Panc1 (cell line): ENCODE data around the gene GSG1. TPM values are rescaled to one million over a fixed set of nuclear protein-coding genes. Genes with fewer than 3 reads are reported as not detected.

Experiments used
- ATAC-seq: fragments of 200-7000 bp; cut with Tn5 transposase; 2 replicates; pipeline ENCODE4 v1.9.1; 2020; ENCODE audit warnings: mild to moderate bottlenecking, moderate library complexity
- BruUV-seq: library from RNA; stranded (reverse); fragments of 400-500 nt; replicated peaks from 2 replicates; lab custom pipeline; 2021; lab: Mats Ljungman, UMichigan
- CTCF ChIA-PET: fragments of 300-600 bp; sonication (Branson Sonifier 250); formaldehyde crosslinking; loops from one replicate; lab custom pipeline; 2022; ENCODE audit warnings: antibody characterized with exemption; lab: Charles Lee
- POLR2A ChIA-PET: fragments of 300-600 bp; sonication (Branson Sonifier 250); formaldehyde crosslinking; loops from one replicate; lab custom pipeline; 2022; ENCODE audit warnings: antibody characterized with exemption; lab: Charles Lee
- DNase-seq: peaks from one replicate; pipeline ENCODE4 v3.0.0-alpha.2; 2010; ENCODE audit warnings: low read depth, low spot score
- H3K27ac ChIP-seq: 2 replicates; pipeline ENCODE4 v1.5.1; 2011; ENCODE audit warnings: mild to moderate bottlenecking, low read length, inconsistent platforms
- H3K27me3 ChIP-seq: fragments of 200-500 bp; sonication (Bioruptor generic); 2 replicates; pipeline ENCODE4 v1.6.0; 2014; ENCODE audit warnings: low read length, inconsistent platforms; ENCODE audit not compliant: control insufficient read depth, insufficient read depth
- H3K36me3 ChIP-seq: fragments of 200-500 bp; sonication (Bioruptor generic); 2 replicates; pipeline ENCODE4 v1.5.1; 2014; ENCODE audit warnings: inconsistent platforms, mild to moderate bottlenecking, low read length, moderate library complexity; ENCODE audit not compliant: control insufficient read depth, insufficient read depth
- H3K4me1 ChIP-seq: 2 replicates; pipeline ENCODE4 v1.5.1; 2011; ENCODE audit warnings: inconsistent platforms, mild to moderate bottlenecking, low read length, moderate library complexity; ENCODE audit not compliant: control insufficient read depth, insufficient read depth
- H3K4me3 ChIP-seq, 2 experiments: 2 replicates each; pipeline ENCODE4 v1.5.1; 2011 to 2012; ENCODE audit warnings: low read depth in 2 of 2, low read length in 2 of 2, mild to moderate bottlenecking in 2 of 2, inconsistent platforms in 1 of 2, moderate library complexity in 1 of 2
- H3K9me3 ChIP-seq: fragments of 200-500 bp; sonication (Bioruptor generic); 2 replicates; pipeline ENCODE4 v1.5.1; 2014; ENCODE audit warnings: low read depth, mild to moderate bottlenecking, inconsistent platforms, low read length, moderate library complexity; ENCODE audit not compliant: control insufficient read depth, insufficient read depth
- CTCF ChIP-seq: fragments of 450-650 bp; IDR thresholded peaks from 2 replicates; pipeline ENCODE4 v1.5.1; 2017; ENCODE audit warnings: mild to moderate bottlenecking
- POLR2AphosphoS5 ChIP-seq: IDR thresholded peaks from 2 replicates; pipeline ENCODE4 v1.6.1; 2012; ENCODE audit warnings: mild to moderate bottlenecking, low read depth, low read length, moderate library complexity
- REST ChIP-seq, 2 experiments: IDR thresholded peaks; 2 replicates each; pipeline ENCODE4 v1.6.1; 2011 to 2012; ENCODE audit warnings: low read depth in 2 of 2, control low read depth in 1 of 2, low read length in 1 of 2, mild to moderate bottlenecking in 1 of 2, moderate library complexity in 1 of 2; ENCODE audit not compliant: insufficient read depth in 1 of 2
- SIN3A ChIP-seq: IDR thresholded peaks from 2 replicates; pipeline ENCODE4 v1.6.1; 2012; ENCODE audit warnings: low read depth, mild to moderate bottlenecking, low read length, moderate library complexity, borderline replicate concordance; ENCODE audit not compliant: insufficient read depth
- TCF7L2 ChIP-seq: IDR thresholded peaks from 2 replicates; pipeline ENCODE4 v1.6.1; 2011; ENCODE audit warnings: mild to moderate bottlenecking, low read depth, low read length, inconsistent platforms
- in situ Hi-C: cut with HindIII; loops from 2 replicates; pipeline ENCODE4 v1.10.0; 2016; ENCODE audit warnings: low sequenced_read_pairs, low pct_unique_long_range_greater_than_20kb
- intact Hi-C: fragments of 100-400 bp; cut with micrococcal nuclease; formaldehyde crosslinking; loops from one replicate; pipeline ENCODE4 v1.10.0; 2022; ENCODE audit not compliant: unreplicated experiment
- total RNA-seq: library from RNA; stranded (reverse); gene quantifications from one replicate; pipeline ENCODE4 v1.2.1, GENCODE V29; 2021; ENCODE audit not compliant: unreplicated experiment

The GSG1 gene
- total RNA-seq, 1 experiment from 2014 or later = not detected

- TF ChIP-seq CTCF = no peak
- TF ChIP-seq SIN3A = no peak
- TF ChIP-seq REST (IDR thresholded peaks at IDR 0.05; ENCODE audit: insufficient read depth in 1 of 2, low read depth in 2 of 2, low read length in 1 of 2) = no peak
- TF ChIP-seq POLR2AphosphoS5 = no peak
- TF ChIP-seq TCF7L2 = no peak
- in situ Hi-C loops (no loop called here), intact Hi-C loops (no loop called here)
- POLR2A ChIA-PET = no interaction called here
- ATAC-seq = no peak
- Histone ChIP-seq H3K27me3 (no peaks in the 10 kb centered on the region), H3K4me3 (no peak overlapping the region), H3K4me1 (peaks cover 31% of the 10 kb centered on the region), H3K27ac (no peak overlapping the region), H3K36me3 (no peaks in the 10 kb centered on the region), H3K9me3 (no peaks in the 10 kb centered on the region)
- CTCF ChIA-PET = no interaction called here
- no TSS peak for BruUV-seq
- no peak for DNase-seq
These were observed 8.0 kb downstream of the GSG1 start for GRCh38 chr12:13095266-13095995.

- H3K4me3 ChIP-seq = no peak overlapping the region
These were observed 9.1 kb downstream of the GSG1 start for GRCh38 chr12:13094367-13094766.

More at GRCh38 chr12:13094367-13094766, 9.1 kb downstream of the GSG1 start:
- ATAC-seq = no peak
- H3K9me3 ChIP-seq = no peaks in the 10 kb centered on the region
- H3K27me3 ChIP-seq = no peaks in the 10 kb centered on the region
- TF ChIP-seq REST (IDR thresholded peaks at IDR 0.05; ENCODE audit: insufficient read depth in 1 of 2, low read depth in 2 of 2, low read length in 1 of 2) = no peak
- TF ChIP-seq POLR2AphosphoS5 = no peak
- TF ChIP-seq SIN3A = no peak
- no peak for TF ChIP-seq CTCF
- no peak for TF ChIP-seq TCF7L2
- in situ Hi-C loops (no loop called here), intact Hi-C loops (no loop called here)
- no peaks in the 10 kb centered on the region for H3K36me3 ChIP-seq
- CTCF ChIA-PET = no interaction called here
- H3K27ac ChIP-seq = no peak overlapping the region
- H3K4me1 ChIP-seq = peaks cover 21% of the 10 kb centered on the region
- no peak for DNase-seq
- BruUV-seq = no TSS peak
- POLR2A ChIA-PET = interaction anchor here (0.6 kb wide), 1 partner anchor 114 kb away, joined by 3 read pairs; no protein-coding TSS in a partner anchor
